H1 (cell line): ENCODE data around the gene SPEF2. TPM values are rescaled to one million over a fixed set of nuclear protein-coding genes. Genes with fewer than 3 reads are reported as not detected.

Source experiments
- CTCF ChIA-PET: fragments of 300-600 bp; sonication (Branson Sonifier 250); formaldehyde crosslinking; loops from one replicate; lab custom pipeline; 2021; ENCODE audit not compliant: partially characterized antibody; lab: Charles Lee
- POLR2A ChIA-PET: fragments of 300-600 bp; sonication (Branson Sonifier 250); formaldehyde crosslinking; loops from one replicate; lab custom pipeline; 2021; ENCODE audit warnings: inconsistent platforms; ENCODE audit not compliant: partially characterized antibody; lab: Charles Lee
- DNase-seq, 2 experiments: peaks; one replicate each; pipeline versions ENCODE4 v3.0.0 to v3.0.0-alpha.2; 2010 to 2022; ENCODE audit warnings: low spot score in 2 of 2, low read depth in 1 of 2, mixed read lengths in 1 of 2
- FAIRE-seq: peaks from 2 replicates; lab custom pipeline; 2011; peaks lifted over from hg19 to GRCh38; lab: Jason Lieb, UNC
- H2AFZ ChIP-seq: 2 replicates; pipeline ENCODE4 v1.8.1; 2012; ENCODE audit warnings: low read length, inconsistent platforms
- H2AK5ac ChIP-seq: 2 replicates; pipeline ENCODE4 v1.6.1; 2013; ENCODE audit warnings: low read depth, low read length
- H2BK120ac ChIP-seq: replicated peaks from 2 replicates; pipeline ENCODE3; 2013; ENCODE audit warnings: low read depth, low read length, inconsistent platforms
- H2BK12ac ChIP-seq: 2 replicates; pipeline ENCODE4 v1.6.1; 2013; ENCODE audit warnings: low read depth, low read length
- H2BK15ac ChIP-seq: 2 replicates; pipeline ENCODE4 v1.6.1; 2013; ENCODE audit warnings: low read length
- H2BK20ac ChIP-seq: 2 replicates; pipeline ENCODE4 v1.6.1; 2013; ENCODE audit warnings: low read length
- H2BK5ac ChIP-seq: 2 replicates; pipeline ENCODE4 v1.6.1; 2013; ENCODE audit warnings: low read depth, low read length
- H3K14ac ChIP-seq: 2 replicates; pipeline ENCODE4 v1.6.1; 2013; ENCODE audit warnings: inconsistent platforms; ENCODE audit not compliant: insufficient read length
- H3K18ac ChIP-seq: 2 replicates; pipeline ENCODE4 v1.6.1; 2013; ENCODE audit warnings: low read length; ENCODE audit errors: extremely low read depth
- H3K23ac ChIP-seq: 2 replicates; pipeline ENCODE4 v1.6.1; 2013; ENCODE audit warnings: inconsistent platforms; ENCODE audit not compliant: insufficient read length
- H3K23me2 ChIP-seq: 2 replicates; pipeline ENCODE4 v1.6.1; 2013; ENCODE audit warnings: low read depth, low read length
- H3K27ac ChIP-seq: 2 replicates; pipeline ENCODE4 v1.6.1; 2011; ENCODE audit warnings: low read depth, low read length, inconsistent platforms
- H3K27me3 ChIP-seq, 4 experiments: replicated peaks in 1 of 4; 1 replicate in 1 of 4; 2 replicates in 3 of 4; pipeline versions ENCODE4 v1.6.1 to v1.8.1; 2011 to 2013; ENCODE audit warnings: low read length in 3 of 4, mild to moderate bottlenecking in 3 of 4, inconsistent platforms in 2 of 4, mixed read lengths in 2 of 4, moderate library complexity in 1 of 4; ENCODE audit not compliant: control insufficient read depth in 3 of 4, insufficient read depth in 3 of 4; ENCODE audit errors: extremely low read depth in 1 of 4
- H3K36me3 ChIP-seq, 4 experiments: 2 replicates each; pipeline versions ENCODE4 v1.6.1 to v1.8.1; 2011 to 2013; ENCODE audit warnings: mild to moderate bottlenecking in 4 of 4, low read length in 3 of 4, moderate library complexity in 2 of 4, control low read depth in 1 of 4, inconsistent platforms in 1 of 4; ENCODE audit not compliant: insufficient read depth in 4 of 4, control insufficient read depth in 2 of 4
- H3K4ac ChIP-seq: replicated peaks from 2 replicates; pipeline ENCODE3; 2013; ENCODE audit warnings: low read length, low read depth, mixed read lengths, inconsistent platforms; ENCODE audit not compliant: insufficient read length
- H3K4me1 ChIP-seq, 4 experiments: replicated peaks in 1 of 4; 1 replicate in 1 of 4; 2 replicates in 3 of 4; pipeline versions ENCODE4 v1.6.1 to v1.8.1; 2011 to 2013; ENCODE audit warnings: low read length in 3 of 4, inconsistent platforms in 2 of 4, mixed read lengths in 1 of 4; ENCODE audit not compliant: insufficient read depth in 4 of 4, control insufficient read depth in 3 of 4
- H3K4me2 ChIP-seq, 2 experiments: 2 replicates each; pipeline versions ENCODE4 v1.6.1 to v1.8.1; 2011 to 2013; ENCODE audit warnings: low read depth in 2 of 2, low read length in 2 of 2, control low read depth in 1 of 2, inconsistent platforms in 1 of 2, mild to moderate bottlenecking in 1 of 2; ENCODE audit not compliant: insufficient read depth in 1 of 2
- H3K4me3 ChIP-seq, 4 experiments: fragments of 200-600, 300-600 bp in 1 of 4; sonication (generic), shearing (Covaris generic), sonication (Bioruptor Twin) in 1 of 4; 2 replicates each; pipeline versions ENCODE4 v1.5.1 to v1.8.1; 2011 to 2016; ENCODE audit warnings: low read length in 4 of 4, low read depth in 3 of 4, control low read depth in 2 of 4, inconsistent platforms in 2 of 4, mild to moderate bottlenecking in 2 of 4, mixed read lengths in 1 of 4, moderate library complexity in 1 of 4; ENCODE audit not compliant: insufficient read depth in 2 of 4; ENCODE audit errors: extremely low read depth in 1 of 4
- H3K56ac ChIP-seq: replicated peaks from 2 replicates; pipeline ENCODE3; 2013; ENCODE audit warnings: low read depth, mild to moderate bottlenecking, mixed read lengths, low read length, inconsistent platforms; ENCODE audit not compliant: insufficient read length
- H3K79me1 ChIP-seq: 2 replicates; pipeline ENCODE4 v1.6.1; 2013; ENCODE audit warnings: low read depth, low read length, control low read depth
- H3K79me2 ChIP-seq, 2 experiments: 2 replicates each; pipeline versions ENCODE4 v1.6.1 to v1.8.1; 2012 to 2013; ENCODE audit warnings: low read length in 2 of 2, mild to moderate bottlenecking in 2 of 2, inconsistent platforms in 1 of 2; ENCODE audit not compliant: insufficient read depth in 2 of 2, control insufficient read depth in 1 of 2
- H3K9ac ChIP-seq, 4 experiments: replicated peaks in 1 of 4; 1 replicate in 1 of 4; 2 replicates in 3 of 4; pipeline versions ENCODE4 v1.6.1 to v1.8.1; 2011 to 2013; ENCODE audit warnings: low read depth in 3 of 4, low read length in 3 of 4, control low read depth in 2 of 4, mild to moderate bottlenecking in 2 of 4, moderate library complexity in 2 of 4, inconsistent platforms in 1 of 4; ENCODE audit errors: extremely low read depth in 1 of 4
- H3K9me3 ChIP-seq, 2 experiments: 2 replicates each; pipeline versions ENCODE4 v1.6.1 to v1.8.1; 2012 to 2013; ENCODE audit warnings: mild to moderate bottlenecking in 2 of 2, moderate library complexity in 2 of 2, control low read depth in 1 of 2, inconsistent platforms in 1 of 2, low read depth in 1 of 2, low read length in 1 of 2, mixed read lengths in 1 of 2; ENCODE audit not compliant: insufficient read depth in 2 of 2
- H4K20me1 ChIP-seq, 2 experiments: replicated peaks in 1 of 2; 2 replicates each; pipeline versions ENCODE3 to v1.8.1; 2011 to 2013; ENCODE audit warnings: inconsistent platforms in 2 of 2, low read length in 2 of 2, mild to moderate bottlenecking in 1 of 2; ENCODE audit not compliant: insufficient read depth in 2 of 2, control insufficient read depth in 1 of 2
- H4K5ac ChIP-seq: 2 replicates; pipeline ENCODE4 v1.6.1; 2013; ENCODE audit warnings: low read length, low read depth, mixed read lengths, inconsistent platforms; ENCODE audit not compliant: insufficient read length
- H4K8ac ChIP-seq: 2 replicates; pipeline ENCODE4 v1.8.0; 2013; ENCODE audit warnings: mild to moderate bottlenecking, moderate library complexity, low read length, inconsistent platforms; ENCODE audit not compliant: insufficient read depth; ENCODE audit errors: extremely low read depth
- H4K91ac ChIP-seq: replicated peaks from 2 replicates; pipeline ENCODE3; 2013; ENCODE audit warnings: low read length, mixed read lengths, inconsistent platforms; ENCODE audit not compliant: insufficient read length
- ASH2L ChIP-seq: fragments of 200-600, 300-600 bp; sonication (generic); IDR thresholded peaks from one replicate; pipeline ENCODE4 v1.7.1; 2017; ENCODE audit warnings: low read length
- BACH1 ChIP-seq: IDR thresholded peaks from 2 replicates; pipeline ENCODE4 v1.6.1; 2012; ENCODE audit warnings: low read length, improper control_type of control experiment
- BRCA1 ChIP-seq: IDR thresholded peaks from 2 replicates; pipeline ENCODE4 v1.6.1; 2012; ENCODE audit warnings: low read depth, low read length, improper control_type of control experiment
- CTBP2 ChIP-seq: IDR thresholded peaks from 2 replicates; pipeline ENCODE4 v1.7.0; 2011; ENCODE audit warnings: borderline replicate concordance, mild to moderate bottlenecking, moderate library complexity, mixed read lengths, low read length; ENCODE audit not compliant: insufficient read depth, insufficient read length
- EGR1 ChIP-seq: IDR thresholded peaks from 2 replicates; pipeline ENCODE4 v1.6.1; 2011; ENCODE audit warnings: low read depth, low read length, borderline replicate concordance
- JUN ChIP-seq: IDR thresholded peaks from 2 replicates; pipeline ENCODE4 v1.6.1; 2011; ENCODE audit warnings: low read depth, mild to moderate bottlenecking, improper control_type of control experiment, low read length
- KDM1A ChIP-seq: fragments of 200-600, 300-600 bp; sonication (generic); IDR thresholded peaks from 2 replicates; pipeline ENCODE4 v1.7.1; 2016; ENCODE audit warnings: mild to moderate bottlenecking, low read length, borderline replicate concordance
- POLR2A ChIP-seq, 2 experiments: IDR thresholded peaks; 1 replicate in 1 of 2; 2 replicates in 1 of 2; pipeline ENCODE4 v1.6.1; 2011; ENCODE audit warnings: low read depth in 2 of 2, low read length in 2 of 2, mild to moderate bottlenecking in 2 of 2; ENCODE audit errors: control extremely low read depth in 1 of 2
- RNF2 ChIP-seq: fragments of 200-900, 300-1000 bp; sonication (generic); IDR thresholded peaks from 2 replicates; pipeline ENCODE4 v1.7.1; 2016; ENCODE audit warnings: borderline replicate concordance, low read depth, mild to moderate bottlenecking, antibody characterized with exemption, low read length; ENCODE audit not compliant: poor library complexity, severe bottlenecking; ENCODE audit errors: missing control alignments
- RXRA ChIP-seq: IDR thresholded peaks from 2 replicates; pipeline ENCODE4 v1.6.1; 2011; ENCODE audit warnings: low read depth, mild to moderate bottlenecking, low read length, moderate library complexity; ENCODE audit not compliant: insufficient read depth
- SIX5 ChIP-seq: IDR thresholded peaks from 2 replicates; pipeline ENCODE4 v1.6.1; 2011; ENCODE audit warnings: mild to moderate bottlenecking, low read depth, low read length
- TBP ChIP-seq: IDR thresholded peaks from 2 replicates; pipeline ENCODE4 v1.6.1; 2011; ENCODE audit warnings: low read depth, low read length, improper control_type of control experiment
- ZNF274 ChIP-seq: IDR thresholded peaks from 2 replicates; pipeline ENCODE4 v1.7.0; 2012; ENCODE audit warnings: low read length, borderline replicate concordance; ENCODE audit errors: extremely low read depth
- WGBS, 2 experiments: shearing (Covaris generic) in 1 of 2; methylation state at CpG; one replicate each; pipeline versions ENCODE4 v1.1.6 to v1.1.7; 2013 to 2015; ENCODE audit warnings: low lambda C conversion rate in 2 of 2, mixed read lengths in 2 of 2, inconsistent platforms in 1 of 2, low coverage in 1 of 2, missing lambda C conversion rate in 1 of 2; ENCODE audit not compliant: insufficient replicate concordance in 2 of 2, insufficient coverage in 1 of 2, insufficient read length in 1 of 2; ENCODE audit errors: extremely low coverage in 1 of 2, missing lambda C conversion rate in 1 of 2; 5-methylcytosine and 5-hydroxymethylcytosine counted together
- polyA plus RNA-seq, 7 experiments: library from polyadenylated mRNA; depleted of rRNA in 3 of 7; stranded (reverse) in 5 of 7; unstranded in 2 of 7; fragments of >200 nt in 5 of 7; fragments of 200-250 nt in 2 of 7; gene quantifications; 1 replicate in 5 of 7; 2 replicates in 1 of 7; 4 replicates in 1 of 7; pipeline versions ENCODE4 v1.2.1 to v1.2.3, GENCODE V29; 2011 to 2013; ENCODE audit warnings: missing spikeins in 2 of 7, mixed read lengths in 2 of 7
- total RNA-seq: library from RNA; stranded (reverse); fragmentation: NEBNext Ultra II Directional; extraction: Animal tissue kit (Norgen Biotek cat#: 25700); gene quantifications from 2 replicates; pipeline ENCODE4 v1.2.1, GENCODE V29; 2021

The SPEF2 gene
- total and polyA plus RNA-seq, 2 of the 8 experiments (the other 6 are each of a cell fraction or from before 2014, with no cell fraction given) = 0.14 to 0.73 TPM

GRCh38 chr5:35773967-35774366 is 156.3 kb downstream of the SPEF2 start:
- FAIRE-seq = no peak
- H2BK5ac ChIP-seq = no peak overlapping the region
- H3K23ac ChIP-seq = no peak overlapping the region

More at GRCh38 chr5:35773967-35774366, 156.3 kb downstream of the SPEF2 start:
- Histone ChIP-seq H3K79me2 (no peaks in the 10 kb centered on the region), H4K20me1 (no peaks in the 10 kb centered on the region), H3K27ac (no peak overlapping the region), H3K27me3 (no peaks in the 10 kb centered on the region), H3K4me3 (no peak overlapping the region), H3K14ac (no peak overlapping the region), H4K8ac (no peak overlapping the region), H3K36me3 (no peaks in the 10 kb centered on the region), H3K4me2 (no peak overlapping the region), H4K91ac (no peak overlapping the region), H3K56ac (no peak overlapping the region), H3K79me1 (no peaks in the 10 kb centered on the region), H3K23me2 (no peaks in the 10 kb centered on the region; the same call in 1 of the 2 replicates), H2AFZ (no peak overlapping the region), H3K9ac (no peak overlapping the region), H4K5ac (no peak overlapping the region), H2BK120ac (no peak overlapping the region), H2AK5ac (no peak overlapping the region), H3K9me3 (no peaks in the 10 kb centered on the region), H2BK20ac (no peak overlapping the region), H3K4me1 (no peaks in the 10 kb centered on the region), H3K4ac (no peak overlapping the region), H2BK12ac (no peak overlapping the region), H2BK15ac (no peak overlapping the region), H3K18ac (no peak overlapping the region)
- no peak for DNase-seq
- ChIA-PET CTCF (no interaction called here), POLR2A (no interaction called here)
- WGBS, 2 experiments = 90% methylated on average over 6 of the region's 6 CpGs; no CpG with 5 or more reads in 1 of the 2 experiments
- TF ChIP-seq BRCA1 (no peak), EGR1 (no peak), ASH2L (no peak), SIX5 (no peak), CTBP2 (no peak), RNF2 (no peak), JUN (no peak), KDM1A (no peak), TBP (no peak), BACH1 (no peak), ZNF274 (no peak), RXRA (no peak), POLR2A (IDR thresholded peaks at IDR 0.05; ENCODE audit: control extremely low read depth in 1 of 2, low read depth in 2 of 2, low read length in 2 of 2) (no peak)
